Esophagus (tissue), 2 donors: ENCODE results near the gene CACNG3. TPM values are rescaled to one million over a fixed set of nuclear protein-coding genes. Genes with fewer than 3 reads are reported as not detected.

Source experiments
- H3K27ac ChIP-seq, 2 donors: one replicate each; pipeline ENCODE4 v1.5.1; 2013; ENCODE audit warnings: low read depth in 2 of 2, mild to moderate bottlenecking in 2 of 2, inconsistent platforms in 1 of 2, low read length in 1 of 2, moderate library complexity in 1 of 2
- H3K27me3 ChIP-seq, 2 donors: one replicate each; pipeline ENCODE4 v1.6.1; 2013; ENCODE audit warnings: low read length in 2 of 2, control low read depth in 1 of 2, mild to moderate bottlenecking in 1 of 2; ENCODE audit not compliant: insufficient read depth in 2 of 2, control insufficient read depth in 1 of 2
- H3K36me3 ChIP-seq, 2 donors: one replicate each; pipeline ENCODE4 v1.6.1; 2013; ENCODE audit warnings: low read length in 1 of 2; ENCODE audit not compliant: control insufficient read depth in 2 of 2, insufficient read depth in 2 of 2
- H3K4me1 ChIP-seq, 2 donors: one replicate each; pipeline ENCODE4 v1.6.1; 2013; ENCODE audit warnings: low read length in 1 of 2; ENCODE audit not compliant: control insufficient read depth in 2 of 2, insufficient read depth in 2 of 2
- H3K4me3 ChIP-seq, 2 donors: one replicate each; pipeline ENCODE4 v1.5.1; 2013; ENCODE audit warnings: low read length in 2 of 2, mild to moderate bottlenecking in 2 of 2, low read depth in 1 of 2, moderate library complexity in 1 of 2
- H3K9me3 ChIP-seq, 2 donors: one replicate each; pipeline ENCODE4 v1.6.1; 2013; ENCODE audit warnings: mild to moderate bottlenecking in 2 of 2, low read depth in 1 of 2, low read length in 1 of 2, moderate library complexity in 1 of 2; ENCODE audit not compliant: control insufficient read depth in 2 of 2, insufficient read depth in 1 of 2
- WGBS, 2 donors: extraction: QIAGEN DNeasy Blood & Tissue Kit; methylation state at CpG; one replicate each; pipeline ENCODE4 v1.1.7; 2013; 5-methylcytosine and 5-hydroxymethylcytosine counted together
- polyA plus RNA-seq, 2 donors: library from polyadenylated mRNA; stranded (reverse); fragments of 200-250 nt; gene quantifications; one replicate each; pipeline ENCODE4 v1.2.3, GENCODE V29; 2013
- donor health status: healthy with polysubstance abuse.
- donor health status: Bipolar disorder and iron deficiency.

The CACNG3 gene
- polyA plus RNA-seq, 2 donors, result not detected

GRCh38 chr16:24273508-24274182 lies 17.5 kb downstream of the CACNG3 start:
- Histone ChIP-seq H3K4me1 (no peaks in the 10 kb centered on the region), H3K4me3 (no peak overlapping the region), H3K27me3 (no peaks in the 10 kb centered on the region), H3K9me3 (no peaks in the 10 kb centered on the region), H3K27ac (no peak overlapping the region), H3K36me3 (no peaks in the 10 kb centered on the region)
- WGBS, 2 donors, result 85 to 90% methylated on average over 8 of the region's 8 CpGs

- Histone ChIP-seq H3K27ac (no peak overlapping the region), H3K4me1 (no peaks in the 10 kb centered on the region), H3K36me3 (no peaks in the 10 kb centered on the region), H3K4me3 (no peak overlapping the region), H3K27me3 (no peaks in the 10 kb centered on the region), H3K9me3 (no peaks in the 10 kb centered on the region)
- WGBS, 2 donors, result 92% methylated on average over 2 of the region's 2 CpGs
Observed at GRCh38 chr16:24275413-24275812, 19.3 kb downstream of the CACNG3 start.

- Histone ChIP-seq H3K4me1 (no peaks in the 10 kb centered on the region), H3K27me3 (no peaks in the 10 kb centered on the region), H3K9me3 (peaks cover 0 to 2% of the 10 kb centered on the region in 2 donors), H3K36me3 (no peaks in the 10 kb centered on the region), H3K4me3 (no peak overlapping the region), H3K27ac (no peak overlapping the region)
- 77 to 78% methylated on average over 8 of the region's 8 CpGs for WGBS, 2 donors
Observed at GRCh38 chr16:24279982-24280515, 23.9 kb downstream of the CACNG3 start.

- Histone ChIP-seq H3K9me3 (peaks cover 0 to 2% of the 10 kb centered on the region in 2 donors), H3K4me3 (no peak overlapping the region), H3K4me1 (no peaks in the 10 kb centered on the region), H3K27me3 (no peaks in the 10 kb centered on the region), H3K36me3 (no peaks in the 10 kb centered on the region), H3K27ac (no peak overlapping the region)
- WGBS, 2 donors, result 60 to 66% methylated on average over 4 of the region's 4 CpGs
Observed at GRCh38 chr16:24281466-24281865, 25.3 kb downstream of the CACNG3 start.

- Histone ChIP-seq H3K27ac (no peak overlapping the region), H3K27me3 (no peaks in the 10 kb centered on the region)
- WGBS, 2 donors, result 83 to 87% methylated on average over 13 of the region's 13 CpGs
Observed at GRCh38 chr16:24282141-24282540, 26.0 kb downstream of the CACNG3 start.

GRCh38 chr16:24286741-24287405 lies 30.7 kb downstream of the CACNG3 start:
- Histone ChIP-seq H3K4me1 (no peaks in the 10 kb centered on the region), H3K27ac (no peak overlapping the region), H3K9me3 (no peaks in the 10 kb centered on the region), H3K4me3 (no peak overlapping the region), H3K36me3 (no peaks in the 10 kb centered on the region), H3K27me3 (no peaks in the 10 kb centered on the region)
- WGBS, 2 donors, result 68 to 74% methylated on average over 9 of the region's 9 CpGs

More at GRCh38 chr16:24282141-24282540, 26.0 kb downstream of the CACNG3 start:
- Histone ChIP-seq H3K9me3 (peaks cover 0 to 2% of the 10 kb centered on the region in 2 donors), H3K4me1 (no peaks in the 10 kb centered on the region), H3K36me3 (no peaks in the 10 kb centered on the region), H3K4me3 (no peak overlapping the region)

GRCh38 chr16:24288516-24288915 lies 32.4 kb downstream of the CACNG3 start:
- no peaks in the 10 kb centered on the region for H3K27me3 ChIP-seq
- no peak overlapping the region for H3K4me3 ChIP-seq
- no peaks in the 10 kb centered on the region for H3K9me3 ChIP-seq
- WGBS, 2 donors, result 54 to 63% methylated on average over 2 of the region's 2 CpGs
- H3K36me3 ChIP-seq, result no peaks in the 10 kb centered on the region
- H3K4me1 ChIP-seq, result no peaks in the 10 kb centered on the region
- no peak overlapping the region for H3K27ac ChIP-seq

GRCh38 chr16:24289166-24289700 lies 33.1 kb downstream of the CACNG3 start:
- 70 to 76% methylated on average over 3 of the region's 3 CpGs for WGBS, 2 donors
- Histone ChIP-seq H3K36me3 (no peaks in the 10 kb centered on the region), H3K27me3 (no peaks in the 10 kb centered on the region)

GRCh38 chr16:24291932-24292331 lies 35.8 kb downstream of the CACNG3 start:
- Histone ChIP-seq H3K9me3 (peaks cover 0 to 2% of the 10 kb centered on the region in 2 donors), H3K4me1 (no peaks in the 10 kb centered on the region), H3K4me3 (no peak overlapping the region), H3K27ac (no peak overlapping the region), H3K27me3 (no peaks in the 10 kb centered on the region), H3K36me3 (no peaks in the 10 kb centered on the region)
- WGBS, 2 donors, result 41 to 48% methylated on average over 10 of the region's 10 CpGs

More at GRCh38 chr16:24289166-24289700, 33.1 kb downstream of the CACNG3 start:
- Histone ChIP-seq H3K27ac (no peak overlapping the region), H3K9me3 (no peaks in the 10 kb centered on the region), H3K4me1 (no peaks in the 10 kb centered on the region), H3K4me3 (no peak overlapping the region)
